ENCODE data around the gene CD244. TPM values are rescaled to one million over a fixed set of nuclear protein-coding genes. Genes with fewer than 3 reads are reported as not detected.
"Not testable (repeated sequence)": the region's sequence is repeated elsewhere in the genome, so short reads cannot be mapped to it uniquely, and the experiment has no call there.

The CD244 gene
- total RNA-seq, 1 donor from 2014 or later, result not detected

- no peaks in the 10 kb centered on the region for H3K36me3 ChIP-seq (ENCODE audit: control insufficient read depth, insufficient read depth, low read length)
- H3K4me3 ChIP-seq (ENCODE audit: low read depth, low read length), result no peak overlapping the region
- DNase-seq (ENCODE audit: low read depth), result no peak
- TF ChIP-seq CTCF (IDR thresholded peaks at IDR 0.05; ENCODE audit: insufficient read depth, low read length, poor library complexity, severe bottlenecking), result no peak
- no peaks in the 10 kb centered on the region for H3K27me3 ChIP-seq (ENCODE audit: control insufficient read depth, insufficient read depth, low read length)
These were observed 73.5 kb downstream of the CD244 start for GRCh38 chr1:160789051-160789701.

- not testable (repeated sequence) for H3K4me3 ChIP-seq (ENCODE audit: low read depth, low read length); H3K36me3 ChIP-seq (ENCODE audit: control insufficient read depth, insufficient read depth, low read length); DNase-seq (ENCODE audit: low read depth); H3K27me3 ChIP-seq (ENCODE audit: control insufficient read depth, insufficient read depth, low read length)
These were observed 79.5 kb downstream of the CD244 start for GRCh38 chr1:160782988-160783765.

- Histone ChIP-seq H3K4me3 (ENCODE audit: low read depth, low read length) (no peak overlapping the region), H3K36me3 (ENCODE audit: control insufficient read depth, insufficient read depth, low read length) (no peaks in the 10 kb centered on the region), H3K27me3 (ENCODE audit: control insufficient read depth, insufficient read depth, low read length) (no peaks in the 10 kb centered on the region)
- DNase-seq (ENCODE audit: low read depth), result no peak
- no peak for TF ChIP-seq CTCF (IDR thresholded peaks at IDR 0.05; ENCODE audit: insufficient read depth, low read length, poor library complexity, severe bottlenecking)
These were observed 80.6 kb downstream of the CD244 start for GRCh38 chr1:160781914-160782689.

GRCh38 chr1:160781186-160781766 lies 81.4 kb downstream of the CD244 start:
- Histone ChIP-seq H3K4me3 (ENCODE audit: low read depth, low read length) (no peak overlapping the region), H3K36me3 (ENCODE audit: control insufficient read depth, insufficient read depth, low read length) (no peaks in the 10 kb centered on the region), H3K27me3 (ENCODE audit: control insufficient read depth, insufficient read depth, low read length) (no peaks in the 10 kb centered on the region)
- DNase-seq (ENCODE audit: low read depth), result no peak
- TF ChIP-seq CTCF (IDR thresholded peaks at IDR 0.05; ENCODE audit: insufficient read depth, low read length, poor library complexity, severe bottlenecking), result no peak

GRCh38 chr1:160780398-160780755 lies 82.3 kb downstream of the CD244 start:
- H3K4me3 ChIP-seq (ENCODE audit: low read depth, low read length), result no peak overlapping the region
- no peaks in the 10 kb centered on the region for H3K27me3 ChIP-seq (ENCODE audit: control insufficient read depth, insufficient read depth, low read length)
- no peak for TF ChIP-seq CTCF (IDR thresholded peaks at IDR 0.05; ENCODE audit: insufficient read depth, low read length, poor library complexity, severe bottlenecking)
- no peaks in the 10 kb centered on the region for H3K36me3 ChIP-seq (ENCODE audit: control insufficient read depth, insufficient read depth, low read length)
- no peak for DNase-seq (ENCODE audit: low read depth)

Other genes with a start within 250 kb of the CD244 start
- gene SLAMF1, start 215.8 kb downstream of the CD244 start, total RNA-seq, result not detected in 2 replicates
- not detected in 2 replicates for gene CD48, start 151.1 kb downstream of the CD244 start, total RNA-seq
- gene SLAMF7, start 123.6 kb downstream of the CD244 start, total RNA-seq, result 0.08 and 0.21 TPM in 2 replicates
- not detected in 2 replicates for gene LY9, start 66.7 kb downstream of the CD244 start, total RNA-seq
- not detected in 2 replicates for gene ITLN1, start 22.3 kb upstream of the CD244 start, total RNA-seq
- not detected in 2 replicates for gene ITLN2, start 91.9 kb upstream of the CD244 start, total RNA-seq
- 81.7 and 87.0 TPM in 2 replicates for gene F11R, start 158.3 kb upstream of the CD244 start, total RNA-seq
- 112 and 116 TPM in 2 replicates for gene TSTD1, start 176.1 kb upstream of the CD244 start, total RNA-seq
- 45.9 and 55.7 TPM in 2 replicates for gene USF1, start 183.1 kb upstream of the CD244 start, total RNA-seq
- 0.07 and 0.42 TPM in 2 replicates for gene ARHGAP30, start 207.0 kb upstream of the CD244 start, total RNA-seq
- gene NECTIN4, start 226.7 kb upstream of the CD244 start, total RNA-seq, result 13.1 and 13.6 TPM in 2 replicates
- 2.9 and 3.1 TPM in 2 replicates for gene KLHDC9, start 235.5 kb upstream of the CD244 start, total RNA-seq